ENCODE results near the gene KCNH5.

DNA sequence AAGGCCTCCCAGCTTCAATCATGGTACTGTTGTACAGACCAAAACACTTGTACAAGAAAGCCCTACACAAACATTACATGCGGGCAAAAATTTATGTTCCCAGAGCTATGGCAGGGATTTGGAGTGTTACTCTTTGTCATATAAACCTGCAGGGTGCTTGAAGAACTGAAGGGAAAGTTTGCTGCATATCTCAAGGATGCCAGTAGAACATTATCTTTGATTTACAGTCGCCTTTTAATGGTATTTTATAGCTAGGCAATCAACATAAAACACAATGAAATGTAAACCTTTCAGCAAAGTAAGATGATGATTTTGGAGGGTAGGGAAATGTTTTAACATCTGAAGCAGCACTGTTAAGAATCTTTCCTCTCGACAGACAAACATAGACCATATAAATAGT lies 305.6 kb downstream of the KCNH5 start:
- TF ChIP-seq CTCF (conservative IDR thresholded peaks at IDR 0.05; ENCODE audit: low read length) (no peak), EZH2phosphoT487 (IDR thresholded peaks at IDR 0.05; ENCODE audit: borderline replicate concordance, low read depth, low read length) (no peak)

Data from OCI-LY7 (cell line).